OCI-LY7 (cell line): ENCODE measurements around the gene SYVN1. TPM values are rescaled to one million over a fixed set of nuclear protein-coding genes. Genes with fewer than 3 reads are reported as not detected.

ENCODE experiments used
- BruUV-seq: library from RNA; stranded (reverse); fragments of 400-500 nt; replicated peaks from 2 replicates; lab custom pipeline; 2021; lab: Mats Ljungman, UMichigan
- CTCF ChIA-PET: fragments of 300-600 bp; sonication (Branson Sonifier 250); formaldehyde crosslinking; loops from one replicate; lab custom pipeline; 2022; ENCODE audit warnings: antibody characterized with exemption; ENCODE audit not compliant: unreplicated experiment; lab: Charles Lee
- POLR2A ChIA-PET: fragments of 300-600 bp; sonication (Branson Sonifier 250); formaldehyde crosslinking; loops from one replicate; lab custom pipeline; 2022; ENCODE audit warnings: antibody characterized with exemption; lab: Charles Lee
- DNase-seq: peaks from one replicate; pipeline ENCODE4 v3.0.0-alpha.2; 2015; ENCODE audit warnings: low spot score
- H2AFZ ChIP-seq: fragments of 200-600 bp; sonication (generic), shearing (Covaris generic); 2 replicates; pipeline ENCODE4 v1.6.1; 2014; ENCODE audit warnings: mild to moderate bottlenecking, antibody characterized with exemption, low read length, moderate library complexity
- H3K27ac ChIP-seq: fragments of 200-600 bp; sonication (generic); 2 replicates; pipeline ENCODE4 v1.5.1; 2014; ENCODE audit warnings: mixed run types, low read depth, mild to moderate bottlenecking, moderate library complexity, low read length, inconsistent platforms; ENCODE audit not compliant: poor library complexity, severe bottlenecking
- H3K36me3 ChIP-seq: fragments of 200-600 bp; sonication (generic); 2 replicates; pipeline ENCODE4 v1.6.1; 2014; ENCODE audit warnings: mild to moderate bottlenecking, antibody characterized with exemption, low read length, moderate library complexity, mixed read lengths; ENCODE audit not compliant: insufficient read depth
- H3K4me1 ChIP-seq: fragments of 200-600 bp; sonication (generic); 2 replicates; pipeline ENCODE4 v1.5.1; 2014; ENCODE audit warnings: mild to moderate bottlenecking, low read length; ENCODE audit not compliant: insufficient read depth, poor library complexity, severe bottlenecking
- H3K4me2 ChIP-seq: fragments of 200-600 bp; sonication (generic); 2 replicates; pipeline ENCODE4 v1.6.1; 2014; ENCODE audit warnings: mild to moderate bottlenecking, low read length
- H3K4me3 ChIP-seq: fragments of 200-600 bp; sonication (generic); 2 replicates; pipeline ENCODE4 v1.5.1; 2014; ENCODE audit warnings: mild to moderate bottlenecking, low read depth, low read length; ENCODE audit not compliant: poor library complexity, severe bottlenecking
- H3K79me2 ChIP-seq: fragments of 200-600 bp; sonication (generic); 2 replicates; pipeline ENCODE4 v1.6.1; 2016; ENCODE audit warnings: low read depth, mild to moderate bottlenecking, low read length, moderate library complexity, mixed read lengths; ENCODE audit not compliant: insufficient read depth
- H3K9me2 ChIP-seq: fragments of 200-600 bp; sonication (generic); 2 replicates; pipeline ENCODE4 v1.6.1; 2016; ENCODE audit warnings: mild to moderate bottlenecking, low read length, mixed read lengths; ENCODE audit not compliant: insufficient read depth
- H3K9me3 ChIP-seq: fragments of 200-600 bp; sonication (generic); 2 replicates; pipeline ENCODE4 v1.6.1; 2014; ENCODE audit warnings: mild to moderate bottlenecking, mixed run types, low read length, mixed read lengths
- H4K20me1 ChIP-seq: fragments of 200-600 bp; sonication (generic); 2 replicates; pipeline ENCODE4 v1.6.1; 2014; ENCODE audit warnings: mild to moderate bottlenecking, antibody characterized with exemption, low read length, moderate library complexity, mixed read lengths; ENCODE audit not compliant: insufficient read depth
- EZH2phosphoT487 ChIP-seq: fragments of 200-600 bp; sonication (generic); IDR thresholded peaks from 2 replicates; pipeline ENCODE4 v1.6.1; 2018; ENCODE audit warnings: low read depth, borderline replicate concordance, mild to moderate bottlenecking, mixed run types, antibody characterized with exemption, low read length, moderate library complexity, mixed read lengths
- intact Hi-C: fragments of 100-400 bp; cut with micrococcal nuclease; formaldehyde crosslinking; loops from one replicate; pipeline ENCODE4 v1.10.0; 2022; ENCODE audit not compliant: unreplicated experiment
- total RNA-seq, 2 experiments: library from RNA; depleted of rRNA in 1 of 2; stranded (reverse); fragments of >200 nt in 1 of 2; shearing (Covaris generic) in 1 of 2; gene quantifications; 2 replicates each; pipeline ENCODE4 v1.2.3, GENCODE V29; 2014 to 2022
- TF ChIP-seq, protein P1 (sequence below): fragments of 200-600 bp; sonication (generic); conservative IDR thresholded peaks from 2 replicates; pipeline ENCODE4 v1.5.1; 2014; ENCODE audit warnings: mild to moderate bottlenecking, antibody characterized with exemption, low read length, moderate library complexity, mixed read lengths

Gene SYVN1
- total RNA-seq, 2 experiments from 2014 or later: 134 to 310 TPM

DNA sequence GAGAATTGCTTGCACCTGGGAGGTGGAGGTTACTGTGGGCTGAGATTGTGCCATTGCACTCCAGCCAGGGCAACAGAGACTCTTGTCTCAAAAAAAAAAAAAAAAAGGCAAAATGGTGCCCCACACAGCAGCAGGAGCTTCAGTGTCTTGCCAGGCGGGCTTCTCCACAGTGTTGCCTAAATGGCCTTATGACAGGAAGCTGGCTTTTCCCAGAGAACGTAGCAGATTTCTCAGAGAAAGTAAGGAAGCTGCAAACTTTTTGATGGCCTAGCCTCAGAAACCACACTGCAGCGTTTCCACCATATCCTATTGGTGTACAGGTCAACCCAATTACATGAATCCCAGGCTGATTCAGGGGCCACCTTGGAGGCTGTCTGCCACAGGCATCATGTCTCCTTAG lies 23.0 kb upstream of the SYVN1 start:
- no peak overlapping the region for H3K4me2 ChIP-seq
- H3K27ac ChIP-seq: no peak overlapping the region
- no peak for DNase-seq
- ChIA-PET POLR2A (interaction anchor here (0.7 to 1.0 kb wide), 2 partner anchors 23 to 40 kb away, joined by 3 to 5 read pairs; partner anchors contain the start of gene SYVN1), CTCF (no interaction called here)
- no peaks in the 10 kb centered on the region for H3K9me2 ChIP-seq
- H4K20me1 ChIP-seq: no peaks in the 10 kb centered on the region
- intact Hi-C loops: no loop called here
- H3K4me1 ChIP-seq: peaks cover 37% of the 10 kb centered on the region
- H3K79me2 ChIP-seq: no peaks in the 10 kb centered on the region
- BruUV-seq: no TSS peak
- H3K36me3 ChIP-seq: no peaks in the 10 kb centered on the region
- TF ChIP-seq, protein P1, sequence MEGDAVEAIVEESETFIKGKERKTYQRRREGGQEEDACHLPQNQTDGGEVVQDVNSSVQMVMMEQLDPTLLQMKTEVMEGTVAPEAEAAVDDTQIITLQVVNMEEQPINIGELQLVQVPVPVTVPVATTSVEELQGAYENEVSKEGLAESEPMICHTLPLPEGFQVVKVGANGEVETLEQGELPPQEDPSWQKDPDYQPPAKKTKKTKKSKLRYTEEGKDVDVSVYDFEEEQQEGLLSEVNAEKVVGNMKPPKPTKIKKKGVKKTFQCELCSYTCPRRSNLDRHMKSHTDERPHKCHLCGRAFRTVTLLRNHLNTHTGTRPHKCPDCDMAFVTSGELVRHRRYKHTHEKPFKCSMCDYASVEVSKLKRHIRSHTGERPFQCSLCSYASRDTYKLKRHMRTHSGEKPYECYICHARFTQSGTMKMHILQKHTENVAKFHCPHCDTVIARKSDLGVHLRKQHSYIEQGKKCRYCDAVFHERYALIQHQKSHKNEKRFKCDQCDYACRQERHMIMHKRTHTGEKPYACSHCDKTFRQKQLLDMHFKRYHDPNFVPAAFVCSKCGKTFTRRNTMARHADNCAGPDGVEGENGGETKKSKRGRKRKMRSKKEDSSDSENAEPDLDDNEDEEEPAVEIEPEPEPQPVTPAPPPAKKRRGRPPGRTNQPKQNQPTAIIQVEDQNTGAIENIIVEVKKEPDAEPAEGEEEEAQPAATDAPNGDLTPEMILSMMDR: no peak
- TF ChIP-seq EZH2phosphoT487: no peak
- no peak overlapping the region for H3K4me3 ChIP-seq
- no peaks in the 10 kb centered on the region for H3K9me3 ChIP-seq
- no peak overlapping the region for H2AFZ ChIP-seq

- Histone ChIP-seq H3K27ac (no peak overlapping the region), H3K4me1 (peaks cover 41% of the 10 kb centered on the region), H3K9me3 (no peaks in the 10 kb centered on the region), H3K36me3 (no peaks in the 10 kb centered on the region), H2AFZ (no peak overlapping the region), H3K79me2 (no peaks in the 10 kb centered on the region), H3K9me2 (no peaks in the 10 kb centered on the region), H4K20me1 (no peaks in the 10 kb centered on the region), H3K4me2 (no peak overlapping the region), H3K4me3 (no peak overlapping the region)
- no TSS peak for BruUV-seq
- POLR2A ChIA-PET: interaction anchor here (0.6 to 1.0 kb wide), 3 partner anchors 10 to 39 kb away, joined by 3 to 5 read pairs (median 3); partner anchors contain the start of gene SYVN1
- no peak for DNase-seq
- TF ChIP-seq, protein P1: no peak
- no peak for TF ChIP-seq EZH2phosphoT487
- CTCF ChIA-PET: no interaction called here
- intact Hi-C loops: no loop called here
Observed at GRCh38 chr11:65156926-65157325, 22.6 kb upstream of the SYVN1 start.

DNA sequence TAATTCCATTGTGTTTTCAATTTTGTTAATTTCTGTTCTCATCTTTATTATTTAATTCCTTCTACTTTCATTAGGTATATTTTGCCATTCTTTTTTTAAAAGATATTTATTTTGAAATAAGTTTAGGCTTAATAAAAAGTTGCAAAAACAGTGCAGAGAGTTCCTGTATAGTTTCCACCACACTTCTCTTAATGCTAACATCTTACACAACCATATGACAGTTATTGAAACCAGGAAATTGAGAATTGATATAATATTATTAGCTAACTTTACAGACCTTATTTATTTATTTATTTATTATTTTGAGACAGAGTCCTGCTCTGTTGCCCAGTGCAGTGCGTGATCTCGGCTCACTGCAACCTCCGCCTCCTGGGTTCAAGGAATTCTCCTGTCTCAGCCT lies 21.9 kb upstream of the SYVN1 start:
- Histone ChIP-seq H3K9me2 (no peaks in the 10 kb centered on the region), H4K20me1 (no peaks in the 10 kb centered on the region), H3K36me3 (no peaks in the 10 kb centered on the region), H3K4me2 (no peak overlapping the region), H3K9me3 (no peaks in the 10 kb centered on the region), H3K4me1 (peaks cover 46% of the 10 kb centered on the region), H3K79me2 (no peaks in the 10 kb centered on the region), H3K4me3 (no peak overlapping the region), H3K27ac (no peak overlapping the region), H2AFZ (no peak overlapping the region)
- ChIA-PET POLR2A (interaction anchor here (0.5 to 0.6 kb wide), 2 partner anchors 9 to 10 kb away, joined by 3 to 4 read pairs; no protein-coding TSS in a partner anchor), CTCF (no interaction called here)
- intact Hi-C loops: no loop called here
- no peak for TF ChIP-seq EZH2phosphoT487
- TF ChIP-seq, protein P1: no peak
- BruUV-seq: no TSS peak
- DNase-seq: no peak
